Measurements from ENCODE around the gene DPF1.

Gene DPF1

DNA sequence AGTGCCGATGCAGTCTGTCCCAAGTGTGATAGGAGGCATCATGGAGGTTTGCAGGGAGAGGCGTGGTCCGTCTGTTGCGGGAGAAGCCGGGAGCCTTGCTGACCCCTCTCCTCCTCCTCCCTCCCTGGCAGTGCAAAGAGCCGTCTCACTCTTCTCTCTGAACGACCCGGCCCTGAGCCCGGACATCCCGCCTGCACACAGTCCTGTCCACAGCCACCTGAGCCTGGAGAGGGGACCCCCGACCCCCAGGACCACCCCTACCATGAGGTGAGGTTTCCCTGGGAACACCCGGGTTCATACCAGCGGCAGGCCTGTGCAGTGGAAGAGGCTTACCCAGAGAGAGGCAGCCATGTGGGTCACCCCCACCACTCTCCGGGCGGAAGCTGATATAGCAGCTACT is 22.3 kb downstream of the DPF1 start:
- no peak overlapping the region for H3K4me3 ChIP-seq (ENCODE audit: low read depth, low read length)
- POLR2A ChIA-PET = no interaction called here
- no peaks in the 10 kb centered on the region for H3K9me3 ChIP-seq (ENCODE audit: control insufficient read depth, insufficient read depth, low read depth, low read length)
- peaks cover 0 to 14% of the 10 kb centered on the region in 2 experiments; a peak in 1 of 3 replicates for H3K36me3 ChIP-seq (ENCODE audit: control insufficient read depth in 2 of 2, insufficient read depth in 1 of 2, low read length in 2 of 2)
- CTCF ChIA-PET = interaction anchor here (1.1 kb wide), 1 partner anchor 300 kb away, joined by 3 read pairs; no protein-coding TSS in a partner anchor
- H3K27ac ChIP-seq (ENCODE audit: extremely low read depth, low read depth, low read length) = no peak overlapping the region
- H3K4me1 ChIP-seq (ENCODE audit: control insufficient read depth, insufficient read depth, low read length) = no peaks in the 10 kb centered on the region
- TF ChIP-seq, protein P1, sequence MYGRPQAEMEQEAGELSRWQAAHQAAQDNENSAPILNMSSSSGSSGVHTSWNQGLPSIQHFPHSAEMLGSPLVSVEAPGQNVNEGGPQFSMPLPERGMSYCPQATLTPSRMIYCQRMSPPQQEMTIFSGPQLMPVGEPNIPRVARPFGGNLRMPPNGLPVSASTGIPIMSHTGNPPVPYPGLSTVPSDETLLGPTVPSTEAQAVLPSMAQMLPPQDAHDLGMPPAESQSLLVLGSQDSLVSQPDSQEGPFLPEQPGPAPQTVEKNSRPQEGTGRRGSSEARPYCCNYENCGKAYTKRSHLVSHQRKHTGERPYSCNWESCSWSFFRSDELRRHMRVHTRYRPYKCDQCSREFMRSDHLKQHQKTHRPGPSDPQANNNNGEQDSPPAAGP (tag by site-specific recombination; IDR thresholded peaks at IDR 0.05) = no peak
- no peak for TF ChIP-seq SETDB1 (IDR thresholded peaks at IDR 0.05; ENCODE audit: insufficient read length, low read length)
- no peak for TF ChIP-seq ZNF341 (tag by site-specific recombination; IDR thresholded peaks at IDR 0.05; ENCODE audit: low read depth)
- TF ChIP-seq RBAK (tag by site-specific recombination; IDR thresholded peaks at IDR 0.05) = no peak

DNA sequence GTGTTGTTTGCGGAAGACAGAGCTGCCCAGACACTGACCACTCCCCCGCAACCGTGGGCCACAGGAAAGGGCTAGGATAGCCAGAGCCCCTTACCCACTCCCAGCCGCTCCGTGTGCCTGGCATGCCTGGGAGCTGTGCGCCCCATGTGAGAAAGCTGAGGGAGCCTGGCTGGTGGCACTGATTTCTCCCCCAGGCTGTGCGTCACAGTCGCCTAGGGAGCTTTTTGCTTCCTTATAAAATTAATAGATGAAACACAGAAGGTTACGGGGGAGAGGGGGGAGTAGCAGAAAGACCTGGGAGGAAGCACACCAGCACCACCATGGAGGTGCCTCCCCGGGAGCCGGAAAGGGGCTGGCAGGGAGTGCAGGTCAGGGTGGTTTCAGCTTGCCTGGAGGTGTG is 24.7 kb downstream of the DPF1 start:
- POLR2A ChIA-PET = interaction anchor here (0.5 kb wide), 1 partner anchor 8 kb away, joined by 3 read pairs; no protein-coding TSS in a partner anchor
- Histone ChIP-seq H3K27ac (ENCODE audit: extremely low read depth, low read depth, low read length) (no peak overlapping the region), H3K4me1 (ENCODE audit: control insufficient read depth, insufficient read depth, low read length) (no peaks in the 10 kb centered on the region), H3K36me3 (ENCODE audit: control insufficient read depth in 2 of 2, insufficient read depth in 1 of 2, low read length in 2 of 2) (peaks cover 0 to 14% of the 10 kb centered on the region in 2 experiments; a peak in 1 of 3 replicates), H3K4me3 (ENCODE audit: low read depth, low read length) (no peak overlapping the region), H3K9me3 (ENCODE audit: control insufficient read depth, insufficient read depth, low read depth, low read length) (no peaks in the 10 kb centered on the region)
- CTCF ChIA-PET = interaction anchor here (1.1 to 1.9 kb wide), 5 partner anchors 35 to 297 kb away, joined by 3 to 6 read pairs (median 3); no protein-coding TSS in a partner anchor
- TF ChIP-seq, protein P2, sequence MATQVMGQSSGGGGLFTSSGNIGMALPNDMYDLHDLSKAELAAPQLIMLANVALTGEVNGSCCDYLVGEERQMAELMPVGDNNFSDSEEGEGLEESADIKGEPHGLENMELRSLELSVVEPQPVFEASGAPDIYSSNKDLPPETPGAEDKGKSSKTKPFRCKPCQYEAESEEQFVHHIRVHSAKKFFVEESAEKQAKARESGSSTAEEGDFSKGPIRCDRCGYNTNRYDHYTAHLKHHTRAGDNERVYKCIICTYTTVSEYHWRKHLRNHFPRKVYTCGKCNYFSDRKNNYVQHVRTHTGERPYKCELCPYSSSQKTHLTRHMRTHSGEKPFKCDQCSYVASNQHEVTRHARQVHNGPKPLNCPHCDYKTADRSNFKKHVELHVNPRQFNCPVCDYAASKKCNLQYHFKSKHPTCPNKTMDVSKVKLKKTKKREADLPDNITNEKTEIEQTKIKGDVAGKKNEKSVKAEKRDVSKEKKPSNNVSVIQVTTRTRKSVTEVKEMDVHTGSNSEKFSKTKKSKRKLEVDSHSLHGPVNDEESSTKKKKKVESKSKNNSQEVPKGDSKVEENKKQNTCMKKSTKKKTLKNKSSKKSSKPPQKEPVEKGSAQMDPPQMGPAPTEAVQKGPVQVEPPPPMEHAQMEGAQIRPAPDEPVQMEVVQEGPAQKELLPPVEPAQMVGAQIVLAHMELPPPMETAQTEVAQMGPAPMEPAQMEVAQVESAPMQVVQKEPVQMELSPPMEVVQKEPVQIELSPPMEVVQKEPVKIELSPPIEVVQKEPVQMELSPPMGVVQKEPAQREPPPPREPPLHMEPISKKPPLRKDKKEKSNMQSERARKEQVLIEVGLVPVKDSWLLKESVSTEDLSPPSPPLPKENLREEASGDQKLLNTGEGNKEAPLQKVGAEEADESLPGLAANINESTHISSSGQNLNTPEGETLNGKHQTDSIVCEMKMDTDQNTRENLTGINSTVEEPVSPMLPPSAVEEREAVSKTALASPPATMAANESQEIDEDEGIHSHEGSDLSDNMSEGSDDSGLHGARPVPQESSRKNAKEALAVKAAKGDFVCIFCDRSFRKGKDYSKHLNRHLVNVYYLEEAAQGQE (tag by site-specific recombination; IDR thresholded peaks at IDR 0.05) = no peak
- TF ChIP-seq, protein P3, sequence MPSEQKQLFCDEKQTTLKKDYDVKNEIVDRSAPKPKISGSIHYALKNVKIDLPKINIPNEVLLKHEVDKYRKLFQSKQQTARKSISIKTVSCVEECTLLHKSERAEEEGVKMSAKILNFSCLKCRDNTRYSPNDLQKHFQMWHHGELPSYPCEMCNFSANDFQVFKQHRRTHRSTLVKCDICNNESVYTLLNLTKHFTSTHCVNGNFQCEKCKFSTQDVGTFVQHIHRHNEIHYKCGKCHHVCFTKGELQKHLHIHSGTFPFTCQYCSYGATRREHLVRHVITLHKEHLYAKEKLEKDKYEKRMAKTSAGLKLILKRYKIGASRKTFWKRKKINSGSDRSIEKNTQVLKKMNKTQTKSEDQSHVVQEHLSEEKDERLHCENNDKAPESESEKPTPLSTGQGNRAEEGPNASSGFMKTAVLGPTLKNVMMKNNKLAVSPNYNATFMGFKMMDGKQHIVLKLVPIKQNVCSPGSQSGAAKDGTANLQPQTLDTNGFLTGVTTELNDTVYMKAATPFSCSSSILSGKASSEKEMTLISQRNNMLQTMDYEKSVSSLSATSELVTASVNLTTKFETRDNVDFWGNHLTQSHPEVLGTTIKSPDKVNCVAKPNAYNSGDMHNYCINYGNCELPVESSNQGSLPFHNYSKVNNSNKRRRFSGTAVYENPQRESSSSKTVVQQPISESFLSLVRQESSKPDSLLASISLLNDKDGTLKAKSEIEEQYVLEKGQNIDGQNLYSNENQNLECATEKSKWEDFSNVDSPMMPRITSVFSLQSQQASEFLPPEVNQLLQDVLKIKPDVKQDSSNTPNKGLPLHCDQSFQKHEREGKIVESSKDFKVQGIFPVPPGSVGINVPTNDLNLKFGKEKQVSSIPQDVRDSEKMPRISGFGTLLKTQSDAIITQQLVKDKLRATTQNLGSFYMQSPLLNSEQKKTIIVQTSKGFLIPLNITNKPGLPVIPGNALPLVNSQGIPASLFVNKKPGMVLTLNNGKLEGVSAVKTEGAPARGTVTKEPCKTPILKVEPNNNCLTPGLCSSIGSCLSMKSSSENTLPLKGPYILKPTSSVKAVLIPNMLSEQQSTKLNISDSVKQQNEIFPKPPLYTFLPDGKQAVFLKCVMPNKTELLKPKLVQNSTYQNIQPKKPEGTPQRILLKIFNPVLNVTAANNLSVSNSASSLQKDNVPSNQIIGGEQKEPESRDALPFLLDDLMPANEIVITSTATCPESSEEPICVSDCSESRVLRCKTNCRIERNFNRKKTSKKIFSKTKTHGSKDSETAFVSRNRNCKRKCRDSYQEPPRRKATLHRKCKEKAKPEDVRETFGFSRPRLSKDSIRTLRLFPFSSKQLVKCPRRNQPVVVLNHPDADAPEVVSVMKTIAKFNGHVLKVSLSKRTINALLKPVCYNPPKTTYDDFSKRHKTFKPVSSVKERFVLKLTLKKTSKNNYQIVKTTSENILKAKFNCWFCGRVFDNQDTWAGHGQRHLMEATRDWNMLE (tag by site-specific recombination; conservative IDR thresholded peaks at IDR 0.05; ENCODE audit: low read depth) = no peak
- TF ChIP-seq KLF16 (tag by site-specific recombination; IDR thresholded peaks at IDR 0.05) (no peak), ZNF514 (tag by site-specific recombination; IDR thresholded peaks at IDR 0.05) (no peak), BCL11B (tag by site-specific recombination; IDR thresholded peaks at IDR 0.05; ENCODE audit: low read depth) (no peak), SP3 (tag by site-specific recombination; IDR thresholded peaks at IDR 0.05) (no peak), ZFP37 (tag by site-specific recombination; IDR thresholded peaks at IDR 0.05) (no peak), ZNF830 (tag by site-specific recombination; IDR thresholded peaks at IDR 0.05; ENCODE audit: low read depth) (no peak), KLF10 (tag by site-specific recombination; IDR thresholded peaks at IDR 0.05) (no peak), GFI1B (tag by site-specific recombination; IDR thresholded peaks at IDR 0.05) (no peak), ZNF76 (tag by site-specific recombination; IDR thresholded peaks at IDR 0.05; ENCODE audit: borderline replicate concordance, low read depth) (no peak), ZNF510 (tag by site-specific recombination; IDR thresholded peaks at IDR 0.05; ENCODE audit: insufficient replicate concordance) (no peak), ZFP41 (tag by site-specific recombination; IDR thresholded peaks at IDR 0.05; ENCODE audit: borderline replicate concordance) (no peak), HOXC10 (CRISPR knock-in tag; IDR thresholded peaks at IDR 0.05) (no peak)
- TF ChIP-seq, protein P4, sequence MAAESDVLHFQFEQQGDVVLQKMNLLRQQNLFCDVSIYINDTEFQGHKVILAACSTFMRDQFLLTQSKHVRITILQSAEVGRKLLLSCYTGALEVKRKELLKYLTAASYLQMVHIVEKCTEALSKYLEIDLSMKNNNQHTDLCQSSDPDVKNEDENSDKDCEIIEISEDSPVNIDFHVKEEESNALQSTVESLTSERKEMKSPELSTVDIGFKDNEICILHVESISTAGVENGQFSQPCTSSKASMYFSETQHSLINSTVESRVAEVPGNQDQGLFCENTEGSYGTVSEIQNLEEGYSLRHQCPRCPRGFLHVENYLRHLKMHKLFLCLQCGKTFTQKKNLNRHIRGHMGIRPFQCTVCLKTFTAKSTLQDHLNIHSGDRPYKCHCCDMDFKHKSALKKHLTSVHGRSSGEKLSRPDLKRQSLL (tag by site-specific recombination; IDR thresholded peaks at IDR 0.05) = no peak
- TF ChIP-seq, protein P5, sequence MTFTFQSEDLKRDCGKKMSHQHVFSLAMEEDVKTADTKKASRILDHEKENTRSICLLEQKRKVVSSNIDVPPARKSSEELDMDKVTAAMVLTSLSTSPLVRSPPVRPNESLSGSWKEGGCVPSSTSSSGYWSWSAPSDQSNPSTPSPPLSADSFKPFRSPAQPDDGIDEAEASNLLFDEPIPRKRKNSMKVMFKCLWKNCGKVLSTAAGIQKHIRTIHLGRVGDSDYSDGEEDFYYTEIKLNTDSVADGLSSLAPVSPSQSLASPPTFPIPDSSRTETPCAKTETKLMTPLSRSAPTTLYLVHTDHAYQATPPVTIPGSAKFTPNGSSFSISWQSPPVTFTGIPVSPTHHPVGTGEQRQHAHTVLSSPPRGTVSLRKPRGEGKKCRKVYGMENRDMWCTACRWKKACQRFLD (tag by site-specific recombination; IDR thresholded peaks at IDR 0.05) = no peak
- TF ChIP-seq, protein P6, sequence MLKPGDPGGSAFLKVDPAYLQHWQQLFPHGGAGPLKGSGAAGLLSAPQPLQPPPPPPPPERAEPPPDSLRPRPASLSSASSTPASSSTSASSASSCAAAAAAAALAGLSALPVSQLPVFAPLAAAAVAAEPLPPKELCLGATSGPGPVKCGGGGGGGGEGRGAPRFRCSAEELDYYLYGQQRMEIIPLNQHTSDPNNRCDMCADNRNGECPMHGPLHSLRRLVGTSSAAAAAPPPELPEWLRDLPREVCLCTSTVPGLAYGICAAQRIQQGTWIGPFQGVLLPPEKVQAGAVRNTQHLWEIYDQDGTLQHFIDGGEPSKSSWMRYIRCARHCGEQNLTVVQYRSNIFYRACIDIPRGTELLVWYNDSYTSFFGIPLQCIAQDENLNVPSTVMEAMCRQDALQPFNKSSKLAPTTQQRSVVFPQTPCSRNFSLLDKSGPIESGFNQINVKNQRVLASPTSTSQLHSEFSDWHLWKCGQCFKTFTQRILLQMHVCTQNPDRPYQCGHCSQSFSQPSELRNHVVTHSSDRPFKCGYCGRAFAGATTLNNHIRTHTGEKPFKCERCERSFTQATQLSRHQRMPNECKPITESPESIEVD (tag by site-specific recombination; IDR thresholded peaks at IDR 0.05) = no peak

Measured in HEK293 (cell line).